H1 (cell line): ENCODE results near the gene KDM8. TPM values are rescaled to one million over a fixed set of nuclear protein-coding genes. Genes with fewer than 3 reads are reported as not detected.

Experiments
- CBX5 ChIP-seq: fragments of 300-800, 300-1000 bp; sonication (generic); IDR thresholded peaks from 2 replicates; pipeline ENCODE4 v1.7.1; 2016; ENCODE audit warnings: antibody characterized with exemption, low read length, low read depth
- KDM5A ChIP-seq: fragments of 200-600 bp; IDR thresholded peaks from 2 replicates; pipeline ENCODE4 v1.7.1; 2012; ENCODE audit warnings: mild to moderate bottlenecking, low read length, inconsistent platforms, mixed read lengths
- POLR2A ChIP-seq, 2 experiments: IDR thresholded peaks; 1 replicate in 1 of 2; 2 replicates in 1 of 2; pipeline ENCODE4 v1.6.1; 2011; ENCODE audit warnings: low read depth in 2 of 2, low read length in 2 of 2, mild to moderate bottlenecking in 2 of 2; ENCODE audit errors: control extremely low read depth in 1 of 2
- SIN3A ChIP-seq, 2 experiments: IDR thresholded peaks in 1 of 2; conservative IDR thresholded peaks in 1 of 2; 2 replicates each; pipeline ENCODE4 v1.6.1; 2011 to 2012; ENCODE audit warnings: low read length in 2 of 2, improper control_type of control experiment in 1 of 2, low read depth in 1 of 2, mild to moderate bottlenecking in 1 of 2
- SP4 ChIP-seq: IDR thresholded peaks from 2 replicates; pipeline ENCODE4 v1.6.1; 2012; ENCODE audit warnings: low read length, inconsistent platforms
- TAF7 ChIP-seq: optimal IDR thresholded peaks from 2 replicates; pipeline ENCODE3; 2011; ENCODE audit warnings: low read depth, mild to moderate bottlenecking, inconsistent platforms, low read length, moderate library complexity, borderline replicate concordance
- polyA plus RNA-seq, 7 experiments: library from polyadenylated mRNA; depleted of rRNA in 3 of 7; stranded (reverse) in 5 of 7; unstranded in 2 of 7; fragments of >200 nt in 5 of 7; fragments of 200-250 nt in 2 of 7; gene quantifications; 1 replicate in 5 of 7; 2 replicates in 1 of 7; 4 replicates in 1 of 7; pipeline versions ENCODE4 v1.2.1 to v1.2.3, GENCODE V29; 2011 to 2013; ENCODE audit warnings: missing spikeins in 2 of 7, mixed read lengths in 2 of 7
- total RNA-seq: library from RNA; stranded (reverse); fragmentation: NEBNext Ultra II Directional; extraction: Animal tissue kit (Norgen Biotek cat#: 25700); gene quantifications from 2 replicates; pipeline ENCODE4 v1.2.1, GENCODE V29; 2021
- TF ChIP-seq, protein P1 (sequence below): fragments of 300-600 bp; sonication (generic); IDR thresholded peaks from 2 replicates; pipeline ENCODE4 v1.7.1; 2012; ENCODE audit warnings: low read length, moderate library complexity, mild to moderate bottlenecking, inconsistent platforms; ENCODE audit not compliant: insufficient replicate concordance
- TF ChIP-seq, protein P2 (sequence below): IDR thresholded peaks from 2 replicates; pipeline ENCODE4 v1.6.1; 2012; ENCODE audit warnings: inconsistent platforms
- TF ChIP-seq, protein P3 (sequence below): IDR thresholded peaks from 2 replicates; pipeline ENCODE4 v1.6.1; 2012; ENCODE audit warnings: inconsistent platforms

Gene KDM8
- total and polyA plus RNA-seq, 2 of the 8 experiments (the other 6 are each of a cell fraction or from before 2014, with no cell fraction given) = 10.3 to 12.8 TPM

DNA sequence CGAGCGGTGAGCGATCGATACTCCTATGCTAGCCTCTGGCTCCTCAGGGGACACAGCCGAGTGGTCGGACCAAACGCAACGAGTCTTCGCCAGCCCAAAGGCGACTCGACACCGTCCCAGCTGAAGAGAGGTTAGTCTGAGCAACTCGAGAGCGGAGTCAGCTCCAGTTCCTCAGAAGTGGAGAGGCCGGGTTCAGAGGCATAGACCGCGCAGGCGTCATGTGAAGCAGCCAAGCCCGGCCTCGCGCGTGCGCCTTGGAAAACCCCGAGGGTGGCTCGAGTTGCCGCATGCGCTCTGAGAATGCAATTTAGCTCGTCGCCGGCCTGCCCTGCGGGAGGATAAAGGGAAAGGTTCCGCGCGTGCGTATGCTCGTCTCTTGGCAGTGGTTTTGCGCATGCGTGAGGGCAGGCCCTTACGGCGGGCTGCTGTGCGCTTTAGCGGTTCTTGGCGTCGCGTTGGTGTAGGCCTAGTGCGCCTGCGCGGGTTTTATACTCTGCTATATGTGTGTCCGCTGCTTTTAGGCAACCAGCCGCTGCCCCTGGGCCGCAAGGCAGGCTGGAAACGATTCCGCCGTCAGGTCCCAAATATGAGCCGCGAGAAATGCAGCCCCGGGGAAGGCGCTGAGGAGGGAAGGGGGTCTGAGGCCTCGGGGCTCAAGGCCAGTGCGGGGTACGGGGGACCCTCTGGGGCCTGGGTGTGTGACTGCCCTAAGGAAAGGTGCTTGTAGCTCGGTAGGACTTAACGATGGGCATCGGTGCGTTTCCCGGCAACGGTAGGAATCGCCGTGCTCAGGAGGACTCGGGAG lies at the start of gene KDM8 (continued):
- no peak for TF ChIP-seq CBX5
- TF ChIP-seq, protein P1, sequence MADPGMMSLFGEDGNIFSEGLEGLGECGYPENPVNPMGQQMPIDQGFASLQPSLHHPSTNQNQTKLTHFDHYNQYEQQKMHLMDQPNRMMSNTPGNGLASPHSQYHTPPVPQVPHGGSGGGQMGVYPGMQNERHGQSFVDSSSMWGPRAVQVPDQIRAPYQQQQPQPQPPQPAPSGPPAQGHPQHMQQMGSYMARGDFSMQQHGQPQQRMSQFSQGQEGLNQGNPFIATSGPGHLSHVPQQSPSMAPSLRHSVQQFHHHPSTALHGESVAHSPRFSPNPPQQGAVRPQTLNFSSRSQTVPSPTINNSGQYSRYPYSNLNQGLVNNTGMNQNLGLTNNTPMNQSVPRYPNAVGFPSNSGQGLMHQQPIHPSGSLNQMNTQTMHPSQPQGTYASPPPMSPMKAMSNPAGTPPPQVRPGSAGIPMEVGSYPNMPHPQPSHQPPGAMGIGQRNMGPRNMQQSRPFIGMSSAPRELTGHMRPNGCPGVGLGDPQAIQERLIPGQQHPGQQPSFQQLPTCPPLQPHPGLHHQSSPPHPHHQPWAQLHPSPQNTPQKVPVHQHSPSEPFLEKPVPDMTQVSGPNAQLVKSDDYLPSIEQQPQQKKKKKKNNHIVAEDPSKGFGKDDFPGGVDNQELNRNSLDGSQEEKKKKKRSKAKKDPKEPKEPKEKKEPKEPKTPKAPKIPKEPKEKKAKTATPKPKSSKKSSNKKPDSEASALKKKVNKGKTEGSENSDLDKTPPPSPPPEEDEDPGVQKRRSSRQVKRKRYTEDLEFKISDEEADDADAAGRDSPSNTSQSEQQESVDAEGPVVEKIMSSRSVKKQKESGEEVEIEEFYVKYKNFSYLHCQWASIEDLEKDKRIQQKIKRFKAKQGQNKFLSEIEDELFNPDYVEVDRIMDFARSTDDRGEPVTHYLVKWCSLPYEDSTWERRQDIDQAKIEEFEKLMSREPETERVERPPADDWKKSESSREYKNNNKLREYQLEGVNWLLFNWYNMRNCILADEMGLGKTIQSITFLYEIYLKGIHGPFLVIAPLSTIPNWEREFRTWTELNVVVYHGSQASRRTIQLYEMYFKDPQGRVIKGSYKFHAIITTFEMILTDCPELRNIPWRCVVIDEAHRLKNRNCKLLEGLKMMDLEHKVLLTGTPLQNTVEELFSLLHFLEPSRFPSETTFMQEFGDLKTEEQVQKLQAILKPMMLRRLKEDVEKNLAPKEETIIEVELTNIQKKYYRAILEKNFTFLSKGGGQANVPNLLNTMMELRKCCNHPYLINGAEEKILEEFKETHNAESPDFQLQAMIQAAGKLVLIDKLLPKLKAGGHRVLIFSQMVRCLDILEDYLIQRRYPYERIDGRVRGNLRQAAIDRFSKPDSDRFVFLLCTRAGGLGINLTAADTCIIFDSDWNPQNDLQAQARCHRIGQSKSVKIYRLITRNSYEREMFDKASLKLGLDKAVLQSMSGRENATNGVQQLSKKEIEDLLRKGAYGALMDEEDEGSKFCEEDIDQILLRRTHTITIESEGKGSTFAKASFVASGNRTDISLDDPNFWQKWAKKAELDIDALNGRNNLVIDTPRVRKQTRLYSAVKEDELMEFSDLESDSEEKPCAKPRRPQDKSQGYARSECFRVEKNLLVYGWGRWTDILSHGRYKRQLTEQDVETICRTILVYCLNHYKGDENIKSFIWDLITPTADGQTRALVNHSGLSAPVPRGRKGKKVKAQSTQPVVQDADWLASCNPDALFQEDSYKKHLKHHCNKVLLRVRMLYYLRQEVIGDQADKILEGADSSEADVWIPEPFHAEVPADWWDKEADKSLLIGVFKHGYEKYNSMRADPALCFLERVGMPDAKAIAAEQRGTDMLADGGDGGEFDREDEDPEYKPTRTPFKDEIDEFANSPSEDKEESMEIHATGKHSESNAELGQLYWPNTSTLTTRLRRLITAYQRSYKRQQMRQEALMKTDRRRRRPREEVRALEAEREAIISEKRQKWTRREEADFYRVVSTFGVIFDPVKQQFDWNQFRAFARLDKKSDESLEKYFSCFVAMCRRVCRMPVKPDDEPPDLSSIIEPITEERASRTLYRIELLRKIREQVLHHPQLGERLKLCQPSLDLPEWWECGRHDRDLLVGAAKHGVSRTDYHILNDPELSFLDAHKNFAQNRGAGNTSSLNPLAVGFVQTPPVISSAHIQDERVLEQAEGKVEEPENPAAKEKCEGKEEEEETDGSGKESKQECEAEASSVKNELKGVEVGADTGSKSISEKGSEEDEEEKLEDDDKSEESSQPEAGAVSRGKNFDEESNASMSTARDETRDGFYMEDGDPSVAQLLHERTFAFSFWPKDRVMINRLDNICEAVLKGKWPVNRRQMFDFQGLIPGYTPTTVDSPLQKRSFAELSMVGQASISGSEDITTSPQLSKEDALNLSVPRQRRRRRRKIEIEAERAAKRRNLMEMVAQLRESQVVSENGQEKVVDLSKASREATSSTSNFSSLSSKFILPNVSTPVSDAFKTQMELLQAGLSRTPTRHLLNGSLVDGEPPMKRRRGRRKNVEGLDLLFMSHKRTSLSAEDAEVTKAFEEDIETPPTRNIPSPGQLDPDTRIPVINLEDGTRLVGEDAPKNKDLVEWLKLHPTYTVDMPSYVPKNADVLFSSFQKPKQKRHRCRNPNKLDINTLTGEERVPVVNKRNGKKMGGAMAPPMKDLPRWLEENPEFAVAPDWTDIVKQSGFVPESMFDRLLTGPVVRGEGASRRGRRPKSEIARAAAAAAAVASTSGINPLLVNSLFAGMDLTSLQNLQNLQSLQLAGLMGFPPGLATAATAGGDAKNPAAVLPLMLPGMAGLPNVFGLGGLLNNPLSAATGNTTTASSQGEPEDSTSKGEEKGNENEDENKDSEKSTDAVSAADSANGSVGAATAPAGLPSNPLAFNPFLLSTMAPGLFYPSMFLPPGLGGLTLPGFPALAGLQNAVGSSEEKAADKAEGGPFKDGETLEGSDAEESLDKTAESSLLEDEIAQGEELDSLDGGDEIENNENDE = no peak
- 0 out of 2 replicates have a peak, but pooled peaks have one; percentile 73 for TF ChIP-seq SP4
- peak; percentile 79 for TF ChIP-seq TAF7
- TF ChIP-seq SIN3A (conservative IDR thresholded peaks at IDR 0.05 in 1 of 2, IDR thresholded peaks at IDR 0.05 in 1 of 2; ENCODE audit: low read depth in 1 of 2, low read length in 2 of 2) = peak in 1 of 2 experiments; percentile 71; a peak in 2 of 4 replicates
- peak; percentile 96 to 98 for TF ChIP-seq POLR2A (IDR thresholded peaks at IDR 0.05; ENCODE audit: control extremely low read depth in 1 of 2, low read depth in 2 of 2, low read length in 2 of 2)
- TF ChIP-seq KDM5A = peak; percentile 51; the same call in 1 of the 2 replicates
- TF ChIP-seq, protein P2, sequence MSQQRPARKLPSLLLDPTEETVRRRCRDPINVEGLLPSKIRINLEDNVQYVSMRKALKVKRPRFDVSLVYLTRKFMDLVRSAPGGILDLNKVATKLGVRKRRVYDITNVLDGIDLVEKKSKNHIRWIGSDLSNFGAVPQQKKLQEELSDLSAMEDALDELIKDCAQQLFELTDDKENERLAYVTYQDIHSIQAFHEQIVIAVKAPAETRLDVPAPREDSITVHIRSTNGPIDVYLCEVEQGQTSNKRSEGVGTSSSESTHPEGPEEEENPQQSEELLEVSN = peak; percentile 76
- TF ChIP-seq, protein P3, sequence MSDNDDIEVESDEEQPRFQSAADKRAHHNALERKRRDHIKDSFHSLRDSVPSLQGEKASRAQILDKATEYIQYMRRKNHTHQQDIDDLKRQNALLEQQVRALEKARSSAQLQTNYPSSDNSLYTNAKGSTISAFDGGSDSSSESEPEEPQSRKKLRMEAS = peak; percentile 82
